Measurements from ENCODE around the gene IGF2BP2.

- TF ChIP-seq CTCF (IDR thresholded peaks at IDR 0.05): no peak
- TF ChIP-seq EP300 (IDR thresholded peaks at IDR 0.05): no peak
- TF ChIP-seq POLR2AphosphoS5 (IDR thresholded peaks at IDR 0.05): no peak
- no peak for TF ChIP-seq POLR2A (IDR thresholded peaks at IDR 0.05)
Observed at GRCh38 chr3:185709251-185709955, 115.4 kb downstream of the IGF2BP2 start.
